Measurements from ENCODE around the gene PDHX. TPM values are rescaled to one million over a fixed set of nuclear protein-coding genes. Genes with fewer than 3 reads are reported as not detected.

The PDHX gene
- total RNA-seq, 4 donors from 2014 or later, result 22.5 to 41.1 (median 28.6) TPM

- no peaks in the 10 kb centered on the region for H3K9me3 ChIP-seq
- H3K27me3 ChIP-seq, result no peaks in the 10 kb centered on the region
- intact Hi-C loops (cut with DNase I; ENCODE audit: low total_unique reads), result no loop called here
- no peak for DNase-seq
- H3K4me3 ChIP-seq, result no peak overlapping the region
- peaks cover 0 to 9% of the 10 kb centered on the region in 2 donors for H3K4me1 ChIP-seq
- peak overlapping the region; percentile 64 to 72 for H3K27ac ChIP-seq
- no peak for TF ChIP-seq CTCF (IDR thresholded peaks at IDR 0.05)
- TF ChIP-seq POLR2A (IDR thresholded peaks at IDR 0.05), result no peak
- H3K36me3 ChIP-seq, result no peaks in the 10 kb centered on the region
Measured at GRCh38 chr11:34977089-34977912, 60.9 kb downstream of the PDHX start.

- no peak overlapping the region for H3K4me3 ChIP-seq
- intact Hi-C loops (cut with DNase I; ENCODE audit: low total_unique reads), result no loop called here
- H3K27ac ChIP-seq, result peak overlapping the region; percentile 64 to 72
Measured at GRCh38 chr11:34978236-34979191, 62.1 kb downstream of the PDHX start.

GRCh38 chr11:34984514-34984913 is 68.1 kb downstream of the PDHX start:
- no peaks in the 10 kb centered on the region for H3K9me3 ChIP-seq

More at GRCh38 chr11:34978236-34979191, 62.1 kb downstream of the PDHX start:
- no peaks in the 10 kb centered on the region for H3K9me3 ChIP-seq
- no peaks in the 10 kb centered on the region for H3K27me3 ChIP-seq
- TF ChIP-seq POLR2A (IDR thresholded peaks at IDR 0.05) (no peak), CTCF (IDR thresholded peaks at IDR 0.05) (no peak)
- no peak for DNase-seq
- H3K4me1 ChIP-seq, result peaks cover 0 to 9% of the 10 kb centered on the region in 2 donors
- H3K36me3 ChIP-seq, result no peaks in the 10 kb centered on the region

GRCh38 chr11:34986883-34987520 is 70.6 kb downstream of the PDHX start:
- Histone ChIP-seq H3K27me3 (no peaks in the 10 kb centered on the region), H3K4me1 (no peaks in the 10 kb centered on the region), H3K27ac (no peak overlapping the region), H3K4me3 (no peak overlapping the region), H3K9me3 (no peaks in the 10 kb centered on the region), H3K36me3 (no peaks in the 10 kb centered on the region)
- no peak for DNase-seq
- TF ChIP-seq CTCF (IDR thresholded peaks at IDR 0.05) (no peak), POLR2A (IDR thresholded peaks at IDR 0.05) (no peak)
- intact Hi-C loops (cut with DNase I; ENCODE audit: low total_unique reads), result no loop called here

More at GRCh38 chr11:34984514-34984913, 68.1 kb downstream of the PDHX start:
- Histone ChIP-seq H3K4me3 (no peak overlapping the region), H3K27ac (no peak overlapping the region), H3K27me3 (no peaks in the 10 kb centered on the region), H3K36me3 (no peaks in the 10 kb centered on the region), H3K4me1 (no peaks in the 10 kb centered on the region)
- DNase-seq, result no peak
- intact Hi-C loops (cut with DNase I; ENCODE audit: low total_unique reads), result no loop called here
- TF ChIP-seq CTCF (IDR thresholded peaks at IDR 0.05), result no peak
- TF ChIP-seq POLR2A (IDR thresholded peaks at IDR 0.05), result no peak
